ENCODE measurements around the gene MCOLN1. TPM values are rescaled to one million over a fixed set of nuclear protein-coding genes. Genes with fewer than 3 reads are reported as not detected.
"Not testable (repeated sequence)": the region's sequence is repeated elsewhere in the genome, so short reads cannot be mapped to it uniquely, and the experiment has no call there.

Gene MCOLN1
- total RNA-seq, 1 donor from 2014 or later = 6.6 TPM

DNA sequence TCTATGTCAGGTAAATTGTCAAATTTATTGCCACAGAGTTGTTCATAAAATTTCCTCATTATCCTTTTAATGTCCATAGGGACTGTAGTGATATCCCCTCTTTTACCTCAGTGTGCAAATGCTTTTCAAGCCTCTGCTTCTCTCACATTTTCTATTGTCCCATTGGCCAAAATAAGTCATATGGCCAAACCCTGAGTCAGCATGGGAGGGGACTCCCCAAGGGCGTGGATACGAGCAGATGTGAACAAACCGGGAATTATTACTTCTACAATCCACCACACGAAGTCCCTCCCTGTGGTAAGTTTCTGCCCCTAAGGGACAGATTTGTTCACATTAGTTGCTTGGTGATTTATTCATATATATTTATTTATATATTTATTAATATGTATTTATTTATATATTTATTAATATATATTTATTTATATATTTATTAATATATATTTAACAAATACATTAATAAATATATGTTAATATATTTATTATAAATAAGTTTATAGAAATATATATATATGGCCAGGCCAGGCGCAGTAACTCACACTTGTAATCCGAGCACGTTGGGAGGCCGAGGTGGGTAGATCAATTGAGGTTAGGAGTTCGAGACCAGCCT, 53.1 kb downstream of the MCOLN1 start:
- Histone ChIP-seq H3K9me3 (ENCODE audit: low read depth) (no peaks in the 10 kb centered on the region), H3F3A (ENCODE audit: low read depth) (no peaks in the 10 kb centered on the region), H3K36me3 (no peaks in the 10 kb centered on the region), H4K20me1 (ENCODE audit: low read depth) (no peaks in the 10 kb centered on the region), H3K4me3 (no peak overlapping the region), H3K27me3 (peaks cover 44% of the 10 kb centered on the region), H3K79me2 (ENCODE audit: low read depth) (no peaks in the 10 kb centered on the region), H3K4me1 (no peaks in the 10 kb centered on the region), H3K9ac (no peak overlapping the region), H3K27ac (no peak overlapping the region), H3K4me2 (no peak overlapping the region), H2AFZ (replicated peaks) (no peak overlapping the region)
- Mint-ChIP-seq H3K36me3 (no peaks in the 10 kb centered on the region), H3K27ac (no peak overlapping the region), H3K4me1 (no peaks in the 10 kb centered on the region), H3K4me3 (no peak overlapping the region), H3K27me3 (ENCODE audit: insufficient read depth, low read depth) (peaks cover 17% of the 10 kb centered on the region), H3K9me3 (no peaks in the 10 kb centered on the region)
- DNase-seq (ENCODE audit: low spot score) = no peak
- TF ChIP-seq EZH2phosphoT487 (IDR thresholded peaks at IDR 0.05) = no peak
- no peak for TF ChIP-seq EZH2 (IDR thresholded peaks at IDR 0.05)
- TF ChIP-seq, protein P1, sequence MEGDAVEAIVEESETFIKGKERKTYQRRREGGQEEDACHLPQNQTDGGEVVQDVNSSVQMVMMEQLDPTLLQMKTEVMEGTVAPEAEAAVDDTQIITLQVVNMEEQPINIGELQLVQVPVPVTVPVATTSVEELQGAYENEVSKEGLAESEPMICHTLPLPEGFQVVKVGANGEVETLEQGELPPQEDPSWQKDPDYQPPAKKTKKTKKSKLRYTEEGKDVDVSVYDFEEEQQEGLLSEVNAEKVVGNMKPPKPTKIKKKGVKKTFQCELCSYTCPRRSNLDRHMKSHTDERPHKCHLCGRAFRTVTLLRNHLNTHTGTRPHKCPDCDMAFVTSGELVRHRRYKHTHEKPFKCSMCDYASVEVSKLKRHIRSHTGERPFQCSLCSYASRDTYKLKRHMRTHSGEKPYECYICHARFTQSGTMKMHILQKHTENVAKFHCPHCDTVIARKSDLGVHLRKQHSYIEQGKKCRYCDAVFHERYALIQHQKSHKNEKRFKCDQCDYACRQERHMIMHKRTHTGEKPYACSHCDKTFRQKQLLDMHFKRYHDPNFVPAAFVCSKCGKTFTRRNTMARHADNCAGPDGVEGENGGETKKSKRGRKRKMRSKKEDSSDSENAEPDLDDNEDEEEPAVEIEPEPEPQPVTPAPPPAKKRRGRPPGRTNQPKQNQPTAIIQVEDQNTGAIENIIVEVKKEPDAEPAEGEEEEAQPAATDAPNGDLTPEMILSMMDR (IDR thresholded peaks at IDR 0.05) = no peak

DNA sequence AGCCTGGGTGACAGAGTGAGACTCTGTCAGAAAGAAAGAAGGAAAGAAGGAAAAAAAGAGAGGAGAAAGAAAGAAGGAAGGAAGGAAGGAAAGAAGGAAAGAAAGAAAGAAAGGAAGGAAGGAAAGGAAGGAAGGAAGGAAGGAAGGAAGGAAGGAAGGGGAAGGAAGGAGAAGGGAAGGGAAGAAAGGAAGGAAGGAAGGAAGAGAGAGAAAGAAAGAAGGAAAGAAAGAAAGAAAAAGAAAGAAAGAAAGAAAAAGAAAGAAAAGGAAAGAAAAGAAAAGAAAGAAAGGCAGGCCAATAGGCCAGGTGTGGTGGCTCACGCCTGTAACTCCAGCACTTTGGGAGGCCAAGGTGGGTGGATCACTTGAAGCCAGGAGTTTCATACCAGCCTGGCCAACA, 55.0 kb downstream of the MCOLN1 start:
- not testable (repeated sequence) for H3K36me3 Mint-ChIP-seq; DNase-seq (ENCODE audit: low spot score); H3K4me1 ChIP-seq; H3K4me1 Mint-ChIP-seq; H3K9ac ChIP-seq; H4K20me1 ChIP-seq (ENCODE audit: low read depth); H3K4me3 ChIP-seq; H3K4me2 ChIP-seq; H2AFZ ChIP-seq (replicated peaks); H3K27ac Mint-ChIP-seq; H3F3A ChIP-seq (ENCODE audit: low read depth); H3K27ac ChIP-seq; H3K9me3 ChIP-seq (ENCODE audit: low read depth); H3K9me3 Mint-ChIP-seq; H3K36me3 ChIP-seq; H3K79me2 ChIP-seq (ENCODE audit: low read depth); H3K4me3 Mint-ChIP-seq
- H3K27me3 ChIP-seq = peaks cover 61% of the 10 kb centered on the region
- peaks cover 23% of the 10 kb centered on the region for H3K27me3 Mint-ChIP-seq (ENCODE audit: insufficient read depth, low read depth)

DNA sequence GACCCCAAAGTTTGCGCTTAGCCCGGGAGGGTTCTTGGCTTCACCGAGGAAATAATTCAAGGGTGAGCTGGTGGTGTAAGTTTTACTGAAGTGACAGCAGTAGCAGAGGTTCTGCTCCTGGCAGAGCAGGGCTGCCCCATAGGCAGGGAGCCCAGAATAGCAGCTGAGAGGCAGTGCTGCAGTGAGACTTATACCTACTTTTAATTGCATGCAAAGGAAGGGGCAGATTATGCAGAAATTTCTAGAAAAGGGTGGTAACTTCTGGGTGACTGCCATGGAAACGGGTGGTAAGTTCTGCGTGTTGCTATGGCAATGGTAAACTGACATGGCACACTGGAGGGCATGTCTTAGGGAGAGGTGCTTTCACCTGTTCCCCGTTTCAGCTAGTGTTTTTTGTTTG, 55.7 kb downstream of the MCOLN1 start:
- H3K9me3 Mint-ChIP-seq = no peaks in the 10 kb centered on the region
- no peak overlapping the region for H3K4me3 Mint-ChIP-seq
- Histone ChIP-seq H3K4me1 (no peaks in the 10 kb centered on the region), H3F3A (ENCODE audit: low read depth) (no peaks in the 10 kb centered on the region), H3K36me3 (no peaks in the 10 kb centered on the region), H4K20me1 (ENCODE audit: low read depth) (no peaks in the 10 kb centered on the region), H2AFZ (replicated peaks) (no peak overlapping the region), H3K9me3 (ENCODE audit: low read depth) (no peaks in the 10 kb centered on the region), H3K27me3 (peaks cover 64% of the 10 kb centered on the region), H3K4me3 (no peak overlapping the region), H3K9ac (no peak overlapping the region), H3K4me2 (no peak overlapping the region), H3K27ac (no peak overlapping the region), H3K79me2 (ENCODE audit: low read depth) (no peaks in the 10 kb centered on the region)
- TF ChIP-seq, protein P1 (IDR thresholded peaks at IDR 0.05) = no peak
- TF ChIP-seq EZH2phosphoT487 (IDR thresholded peaks at IDR 0.05) (no peak), EZH2 (IDR thresholded peaks at IDR 0.05) (no peak)
- no peaks in the 10 kb centered on the region for H3K4me1 Mint-ChIP-seq
- H3K27ac Mint-ChIP-seq = no peak overlapping the region
- peaks cover 25% of the 10 kb centered on the region for H3K27me3 Mint-ChIP-seq (ENCODE audit: insufficient read depth, low read depth)
- no peaks in the 10 kb centered on the region for H3K36me3 Mint-ChIP-seq
- no peak for DNase-seq (ENCODE audit: low spot score)

DNA sequence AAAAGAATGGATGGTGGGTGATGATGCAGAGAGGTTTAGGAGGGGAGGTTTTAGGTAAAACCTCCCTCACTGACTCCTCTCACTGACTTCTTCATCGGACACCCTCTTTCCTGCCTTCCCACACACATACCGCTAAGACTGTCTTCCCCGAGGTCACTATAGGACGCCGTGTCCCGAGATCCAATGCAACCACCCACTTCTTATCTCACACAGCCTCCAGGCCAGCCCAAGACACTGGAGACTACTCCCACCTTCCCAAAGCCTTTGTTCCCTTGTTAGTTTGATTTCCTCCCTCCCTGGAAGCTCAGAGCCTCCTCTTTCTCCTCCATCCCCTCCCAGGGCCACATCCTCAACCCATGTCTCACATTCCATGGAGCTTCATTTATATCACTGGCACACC, 56.8 kb downstream of the MCOLN1 start:
- Histone ChIP-seq H2AFZ (replicated peaks) (no peak overlapping the region), H3K9ac (no peak overlapping the region), H3K4me2 (no peak overlapping the region), H3K36me3 (no peaks in the 10 kb centered on the region), H3K4me3 (no peak overlapping the region), H3F3A (ENCODE audit: low read depth) (no peaks in the 10 kb centered on the region), H3K27me3 (peaks cover 64% of the 10 kb centered on the region), H4K20me1 (ENCODE audit: low read depth) (no peaks in the 10 kb centered on the region), H3K79me2 (ENCODE audit: low read depth) (no peaks in the 10 kb centered on the region), H3K4me1 (no peaks in the 10 kb centered on the region), H3K9me3 (ENCODE audit: low read depth) (no peaks in the 10 kb centered on the region), H3K27ac (no peak overlapping the region)
- no peaks in the 10 kb centered on the region for H3K9me3 Mint-ChIP-seq
- H3K36me3 Mint-ChIP-seq = no peaks in the 10 kb centered on the region
- H3K27ac Mint-ChIP-seq = no peak overlapping the region
- TF ChIP-seq, protein P1 (IDR thresholded peaks at IDR 0.05) = no peak
- no peak for TF ChIP-seq EZH2 (IDR thresholded peaks at IDR 0.05)
- no peak for TF ChIP-seq EZH2phosphoT487 (IDR thresholded peaks at IDR 0.05)
- H3K4me3 Mint-ChIP-seq = no peak overlapping the region
- H3K4me1 Mint-ChIP-seq = no peaks in the 10 kb centered on the region
- H3K27me3 Mint-ChIP-seq (ENCODE audit: insufficient read depth, low read depth) = peaks cover 25% of the 10 kb centered on the region
- no peak for DNase-seq (ENCODE audit: low spot score)
